PC-9 (cell line): ENCODE measurements around the gene CDC26.

ENCODE experiments used
- CTCF ChIP-seq: fragments of 200-600 bp; sonication (generic); conservative IDR thresholded peaks from 2 replicates; pipeline ENCODE4 v1.6.1; 2017; ENCODE audit warnings: mixed run types, antibody characterized with exemption, mild to moderate bottlenecking, moderate library complexity
- EZH2 ChIP-seq: fragments of 200-600 bp; sonication (generic); IDR thresholded peaks from 2 replicates; pipeline ENCODE4 v1.8.0; 2017; ENCODE audit warnings: antibody characterized with exemption, low read depth

GRCh38 chr9:113296796-113297558, 21.6 kb upstream of the CDC26 start:
- TF ChIP-seq CTCF: no peak
- TF ChIP-seq EZH2: no peak
